AG10803 (cell line): ENCODE measurements around the gene GNGT1.

Experiments
- DNase-seq: peaks from one replicate; pipeline ENCODE4 v3.0.0; 2010; ENCODE audit warnings: low read depth
- H3K4me3 ChIP-seq: 2 replicates; pipeline ENCODE4 v1.5.1; 2011; ENCODE audit warnings: mild to moderate bottlenecking, low read length, control low read depth
- CTCF ChIP-seq: conservative IDR thresholded peaks from 2 replicates; pipeline ENCODE4 v1.5.1; 2011; ENCODE audit warnings: mild to moderate bottlenecking, low read length, control low read depth, inconsistent platforms

The GNGT1 gene

GRCh38 chr7:93906267-93906666 lies at the start of gene GNGT1:
GNGT1 (plus strand) TSS chr7:93906567; CDS start chr7:93906747, 180 bp downstream.
- H3K4me3 ChIP-seq, result no peak within 1 kb of the TSS
- no peak for DNase-seq
- TF ChIP-seq CTCF, result no peak

- H3K4me3 ChIP-seq, result no peak overlapping the region
- no peak for DNase-seq
- TF ChIP-seq CTCF, result no peak
These were observed 47.5 kb upstream of the GNGT1 start for GRCh38 chr7:93858857-93859256.

GRCh38 chr7:93860261-93860660 lies 46.1 kb upstream of the GNGT1 start:
- H3K4me3 ChIP-seq, result no peak overlapping the region
- DNase-seq, result no peak
- no peak for TF ChIP-seq CTCF

GRCh38 chr7:93861325-93861949 lies 44.9 kb upstream of the GNGT1 start:
- no peak for DNase-seq

GRCh38 chr7:93862651-93863050 lies 43.7 kb upstream of the GNGT1 start:
- no peak for DNase-seq
- TF ChIP-seq CTCF, result no peak

More at GRCh38 chr7:93861325-93861949, 44.9 kb upstream of the GNGT1 start:
- TF ChIP-seq CTCF, result peak; percentile 31; the same call in 1 of the 2 replicates
- no peak overlapping the region for H3K4me3 ChIP-seq

GRCh38 chr7:93866886-93867285 lies 39.5 kb upstream of the GNGT1 start:
- no peak for DNase-seq
- no peak for TF ChIP-seq CTCF
- no peak overlapping the region for H3K4me3 ChIP-seq

More at GRCh38 chr7:93862651-93863050, 43.7 kb upstream of the GNGT1 start:
- H3K4me3 ChIP-seq, result no peak overlapping the region

GRCh38 chr7:93873998-93874574 lies 32.3 kb upstream of the GNGT1 start:
- no peak for TF ChIP-seq CTCF
- no peak for DNase-seq
- no peak overlapping the region for H3K4me3 ChIP-seq
